Measurements from ENCODE around the gene TCP11.

The TCP11 gene

DNA sequence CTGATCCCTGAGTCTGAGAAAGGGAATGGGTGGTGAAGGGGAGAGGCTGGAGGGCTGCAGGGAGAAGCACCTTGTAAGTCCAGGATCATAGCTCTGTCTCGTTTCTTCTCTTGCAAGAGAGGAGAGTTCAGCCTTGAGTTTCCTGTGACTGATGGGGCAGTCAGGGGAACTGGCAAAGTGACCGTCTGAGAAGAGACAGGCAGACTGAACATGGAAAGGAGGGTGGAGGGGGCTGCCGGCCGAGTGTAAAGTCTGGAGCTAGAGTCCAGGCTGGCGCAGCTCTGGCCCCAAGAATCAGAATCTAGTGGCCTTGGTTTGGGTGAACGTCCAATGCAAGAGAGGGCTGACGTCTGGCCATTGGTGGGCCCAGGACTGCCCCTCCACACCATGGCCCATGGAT, 72.5 kb downstream of the TCP11 start:
- TF ChIP-seq, protein P1, sequence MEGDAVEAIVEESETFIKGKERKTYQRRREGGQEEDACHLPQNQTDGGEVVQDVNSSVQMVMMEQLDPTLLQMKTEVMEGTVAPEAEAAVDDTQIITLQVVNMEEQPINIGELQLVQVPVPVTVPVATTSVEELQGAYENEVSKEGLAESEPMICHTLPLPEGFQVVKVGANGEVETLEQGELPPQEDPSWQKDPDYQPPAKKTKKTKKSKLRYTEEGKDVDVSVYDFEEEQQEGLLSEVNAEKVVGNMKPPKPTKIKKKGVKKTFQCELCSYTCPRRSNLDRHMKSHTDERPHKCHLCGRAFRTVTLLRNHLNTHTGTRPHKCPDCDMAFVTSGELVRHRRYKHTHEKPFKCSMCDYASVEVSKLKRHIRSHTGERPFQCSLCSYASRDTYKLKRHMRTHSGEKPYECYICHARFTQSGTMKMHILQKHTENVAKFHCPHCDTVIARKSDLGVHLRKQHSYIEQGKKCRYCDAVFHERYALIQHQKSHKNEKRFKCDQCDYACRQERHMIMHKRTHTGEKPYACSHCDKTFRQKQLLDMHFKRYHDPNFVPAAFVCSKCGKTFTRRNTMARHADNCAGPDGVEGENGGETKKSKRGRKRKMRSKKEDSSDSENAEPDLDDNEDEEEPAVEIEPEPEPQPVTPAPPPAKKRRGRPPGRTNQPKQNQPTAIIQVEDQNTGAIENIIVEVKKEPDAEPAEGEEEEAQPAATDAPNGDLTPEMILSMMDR (IDR thresholded peaks at IDR 0.05), result no peak

DNA sequence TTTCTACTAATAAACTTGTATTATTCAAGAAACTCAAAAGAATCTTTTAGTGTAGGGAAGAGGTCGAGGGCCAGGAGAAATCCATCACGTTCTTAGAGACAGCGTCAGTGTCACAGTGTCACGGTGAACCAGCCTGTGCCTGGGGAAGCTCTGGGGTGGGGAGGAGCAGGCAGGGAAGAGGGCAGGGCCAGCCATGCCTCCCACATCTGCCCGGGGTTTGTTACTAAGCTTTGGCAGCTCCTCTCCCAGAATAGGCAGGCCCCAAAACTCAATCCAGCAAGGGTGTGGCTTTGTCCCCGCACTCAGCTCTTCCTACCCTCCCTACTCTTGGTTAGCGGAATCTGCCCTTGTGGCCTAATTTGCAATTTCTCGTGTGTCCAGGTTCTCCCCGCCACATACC, 72.9 kb downstream of the TCP11 start:
- TF ChIP-seq, protein P1 (IDR thresholded peaks at IDR 0.05), result no peak

Measured in LNCAP (cell line).